Measurements from ENCODE around the gene CHST12.
"Not testable (repeated sequence)": the region's sequence is repeated elsewhere in the genome, so short reads cannot be mapped to it uniquely, and the experiment has no call there.

Gene CHST12

GRCh38 chr7:2372724-2373123 lies 30.7 kb upstream of the CHST12 start:
- TF ChIP-seq CTCF (IDR thresholded peaks at IDR 0.05) (no peak), ZFX (IDR thresholded peaks at IDR 0.05; ENCODE audit: borderline replicate concordance) (no peak)
- H3K27ac ChIP-seq: no peak overlapping the region

GRCh38 chr7:2373124-2373556 lies 30.3 kb upstream of the CHST12 start:
- TF ChIP-seq CTCF (IDR thresholded peaks at IDR 0.05) (no peak), ZFX (IDR thresholded peaks at IDR 0.05; ENCODE audit: borderline replicate concordance) (no peak)
- H3K27ac ChIP-seq: no peak overlapping the region

- TF ChIP-seq CTCF (IDR thresholded peaks at IDR 0.05) (no peak), ZFX (IDR thresholded peaks at IDR 0.05; ENCODE audit: borderline replicate concordance) (no peak)
- no peak overlapping the region for H3K27ac ChIP-seq
These were observed 29.8 kb upstream of the CHST12 start for GRCh38 chr7:2373646-2374045.

- no peak overlapping the region for H3K27ac ChIP-seq
- no peak for TF ChIP-seq ZFX (IDR thresholded peaks at IDR 0.05; ENCODE audit: borderline replicate concordance)
- no peak for TF ChIP-seq CTCF (IDR thresholded peaks at IDR 0.05)
These were observed 29.0 kb upstream of the CHST12 start for GRCh38 chr7:2374401-2374800.

- TF ChIP-seq ZFX (IDR thresholded peaks at IDR 0.05; ENCODE audit: borderline replicate concordance): no peak
- no peak for TF ChIP-seq CTCF (IDR thresholded peaks at IDR 0.05)
These were observed 28.3 kb upstream of the CHST12 start for GRCh38 chr7:2374830-2375728.

GRCh38 chr7:2376351-2377154 lies 26.9 kb upstream of the CHST12 start:
- TF ChIP-seq ZFX (IDR thresholded peaks at IDR 0.05; ENCODE audit: borderline replicate concordance): no peak
- TF ChIP-seq CTCF (IDR thresholded peaks at IDR 0.05): no peak
- H3K27ac ChIP-seq: no peak overlapping the region

More at GRCh38 chr7:2374830-2375728, 28.3 kb upstream of the CHST12 start:
- no peak overlapping the region for H3K27ac ChIP-seq

- not testable (repeated sequence) for H3K27ac ChIP-seq
These were observed 25.9 kb upstream of the CHST12 start for GRCh38 chr7:2377492-2377891.

GRCh38 chr7:2378125-2378524 lies 25.3 kb upstream of the CHST12 start:
- not testable (repeated sequence) for H3K27ac ChIP-seq

Measured in 22Rv1 (cell line).